Heart right ventricle (tissue), 16 donors: Measurements from ENCODE around the gene RAI1. TPM values are rescaled to one million over a fixed set of nuclear protein-coding genes. Genes with fewer than 3 reads are reported as not detected.
"Not testable (repeated sequence)": the region's sequence is repeated elsewhere in the genome, so short reads cannot be mapped to it uniquely, and the experiment has no call there.

ENCODE experiments used
- ATAC-seq, 8 donors: fragments of 200-7000 bp; cut with Tn5 transposase; one replicate each; pipeline ENCODE4 v1.9.1; 2020; ENCODE audit warnings: mild to moderate bottlenecking in 8 of 8, moderate library complexity in 8 of 8, moderate number of reproducible peaks in 1 of 8
- DNase-seq, 2 donors: peaks; one replicate each; pipeline ENCODE4 v3.0.0-alpha.2; 2020
- H3K27ac ChIP-seq, 10 donors: fragments of 200-600 bp; sonication (generic) in 2 of 10; one replicate each; pipeline versions ENCODE4 v1.5.0 to v1.8.0; 2020 to 2022; ENCODE audit warnings: mild to moderate bottlenecking in 3 of 10
- H3K27me3 ChIP-seq, 7 donors: fragments of 200-600 bp; one replicate each; pipeline ENCODE4 v1.8.0; 2021 to 2022; ENCODE audit warnings: mild to moderate bottlenecking in 2 of 7
- H3K36me3 ChIP-seq, 9 donors: fragments of 200-600 bp; sonication (generic) in 1 of 9; one replicate each; pipeline versions ENCODE4 v1.5.0 to v1.8.0; 2020 to 2022; ENCODE audit warnings: mild to moderate bottlenecking in 2 of 9
- H3K4me1 ChIP-seq, 9 donors: fragments of 200-600 bp; sonication (generic) in 1 of 9; one replicate each; pipeline versions ENCODE4 v1.5.0 to v1.8.0; 2020 to 2022; ENCODE audit warnings: mild to moderate bottlenecking in 4 of 9
- H3K4me3 ChIP-seq, 10 donors: fragments of 200-600 bp; sonication (generic) in 2 of 10; one replicate each; pipeline versions ENCODE4 v1.5.0 to v1.8.0; 2020 to 2022; ENCODE audit warnings: mild to moderate bottlenecking in 7 of 10, moderate library complexity in 2 of 10
- H3K9me3 ChIP-seq, 11 donors: fragments of 200-600 bp in 10 of 11; sonication (generic) in 2 of 11; one replicate each; pipeline versions ENCODE4 v1.5.0 to v1.8.0; 2013 to 2022; ENCODE audit warnings: mild to moderate bottlenecking in 2 of 11, control low read depth in 1 of 11, moderate library complexity in 1 of 11
- CTCF ChIP-seq, 9 donors: fragments of 200-600 bp; sonication (generic) in 2 of 9; IDR thresholded peaks; one replicate each; pipeline versions ENCODE4 v1.5.0 to v1.8.0; 2021 to 2022; ENCODE audit warnings: antibody characterized with exemption in 9 of 9, mild to moderate bottlenecking in 5 of 9, moderate library complexity in 1 of 9
- WGBS, 2 donors: extraction: QIAGEN DNeasy Blood & Tissue Kit; methylation state at CpG; one replicate each; pipeline ENCODE4 v1.1.7; 2013; ENCODE audit warnings: inconsistent platforms in 1 of 2; 5-methylcytosine and 5-hydroxymethylcytosine counted together
- intact Hi-C, 10 donors: fragments of 100-400 bp; cut with DNase I; formaldehyde crosslinking; loops; one replicate each; pipeline versions ENCODE4 v1.11.1 to v1.14.2; 2022
- long read RNA-seq, 3 donors: library from polyadenylated mRNA; unstranded; transcript quantifications; one replicate each; pipeline ENCODE4 v2.0.0, GENCODE V29; 2020 to 2021
- polyA plus RNA-seq, 2 donors: library from polyadenylated mRNA; stranded (reverse); fragments of 200-250 nt; gene quantifications; one replicate each; pipeline ENCODE4 v1.2.3, GENCODE V29; 2013
- total RNA-seq, 10 donors: library from RNA; stranded (reverse); fragmentation: NEBNext Ultra II Directional in 3 of 10; extraction: Animal tissue kit (Norgen Biotek cat#: 25700) in 3 of 10; gene quantifications; one replicate each; pipeline versions ENCODE4 v1.2.1 to v1.2.4, GENCODE V29; 2021 to 2023
- donor health status: Arrhythmogenic right ventricular cardiomyopathy.
- donor health status: ischemic (EF 13 %, LVEDD 7.1; RV severe dilation, severe dysfunction).
- donor health status: healthy with polysubstance abuse.
- donor health status: DM: no; HTN: yes; CAD: no.
- donor health status: DM: no; HTN: no; CAD: no.
- donor health status: ischemic (EF 25% LVEDD 6.9; RV normal size, moderate dysfunction).
- donor health status: ischemic (EF 25% LVEDD 5.7; RV mildly dilated, moderate dysfunction).
- donor health status: healthy.
- donor health status: DM: yes; HTN: yes; CAD: no.
- donor health status: Ischemic cardiomyopathy.
- donor health status: ischemic (EF 35%, LVEDD 5.7; RV mildly dilated, moderate dysfunction).
- donor health status: nonischemic (EF 11% LVEDD 7.7; RV severe dilation, severe dysfunction).
- donor health status: DM: yes; HTN: yes; CAD: no.
- donor health status: PGD.
- donor health status: ischemic (EF 29% LVEDD 5.4; RV normal size, mild dysfunction).
- donor health status: nonischemic (EF 23%, LVEDD 6.1; RV moderate dilation, normal function).

Gene RAI1
- 10 to 100 TPM; 15.8 to 32.0 (median 20.9) TPM for total RNA-seq
- 10 to 100 TPM; 13.8 to 17.5 TPM for polyA plus RNA-seq
- long read RNA-seq, donor 1, partial matches to known transcripts = 46 of 54 reads
- long read RNA-seq, donor 1, other reads (novel, unspliced or antisense) = 8 of 54 reads
- long read RNA-seq, donor 2, partial matches to known transcripts = 31 of 40 reads
- long read RNA-seq, donor 2, other reads (novel, unspliced or antisense) = 9 of 40 reads
- long read RNA-seq, donor 3, partial matches to known transcripts = 90 of 96 reads
- long read RNA-seq, donor 3, other reads (novel, unspliced or antisense) = 6 of 96 reads

- peaks cover 22 to 46% (median 44%) of the 10 kb centered on the region in 9 donors for H3K4me1 ChIP-seq
- peak within 1 kb of the TSS; percentile 83 to 98 (median 94) for H3K27ac ChIP-seq
- H3K9me3 ChIP-seq = no peaks in the 10 kb centered on the region
- peak; percentile 36 to 75 (median 68) for ATAC-seq
- intact Hi-C loops = loop anchor here (1.0 to 10.0 kb wide), 17 partner anchors 71 to 356 kb away; partner anchors contain the start of genes ATPAF2 (in 4 of the 10) and GID4 (in 4 of the 10)
- H3K27me3 ChIP-seq = no peaks in the 10 kb centered on the region
- TF ChIP-seq CTCF (IDR thresholded peaks at IDR 0.05) = peak; percentile 55 to 99 (median 71)
- DNase-seq = peak; percentile 78 to 81
- H3K36me3 ChIP-seq = no peaks in the 10 kb centered on the region
- 0 to 1% methylated on average over 36 to 77 of the region's 84 CpGs for WGBS, 2 donors
- peak within 1 kb of the TSS; percentile 56 to 90 (median 72) for H3K4me3 ChIP-seq
These were observed at the start of gene RAI1 for GRCh38 chr17:17681187-17681743. TSS of gene RAI1 (plus strand) at chr17:17681458. CDS start at chr17:17792949, 111,491 bp downstream.

- not testable (repeated sequence) for H3K9me3 ChIP-seq, H3K4me3 ChIP-seq, H3K27ac ChIP-seq, ATAC-seq, H3K27me3 ChIP-seq, DNase-seq, H3K36me3 ChIP-seq, H3K4me1 ChIP-seq
- 80 to 90% methylated on average over 5 of the region's 5 CpGs for WGBS, 2 donors
- intact Hi-C loops = loop anchor here in 1 of 10 donors (10.0 kb wide), 1 partner anchor 128 kb away; no protein-coding TSS in a partner anchor
These were observed 48.6 kb upstream of the RAI1 start for GRCh38 chr17:17632690-17633089.

- no peak for TF ChIP-seq CTCF (IDR thresholded peaks at IDR 0.05)
- WGBS, 2 donors = 89 to 91% methylated on average over 6 of the region's 6 CpGs
- DNase-seq = no peak
These were observed 47.9 kb upstream of the RAI1 start for GRCh38 chr17:17633310-17633709.

GRCh38 chr17:17635126-17635525, 46.1 kb upstream of the RAI1 start:
- Histone ChIP-seq H3K27me3 (no peaks in the 10 kb centered on the region), H3K4me1 (peaks cover 0 to 12% (median 0%) of the 10 kb centered on the region in 9 donors), H3K27ac (no peak overlapping the region), H3K36me3 (no peaks in the 10 kb centered on the region), H3K4me3 (no peak overlapping the region), H3K9me3 (peaks cover 0 to 9% (median 0%) of the 10 kb centered on the region in 11 donors)
- no peak for ATAC-seq
- 92 to 93% methylated on average over 5 of the region's 5 CpGs for WGBS, 2 donors
- DNase-seq = no peak
- intact Hi-C loops = loop anchor here in 1 of 10 donors (10.0 kb wide), 1 partner anchor 130 kb away; no protein-coding TSS in a partner anchor
- TF ChIP-seq CTCF (IDR thresholded peaks at IDR 0.05) = no peak

More at GRCh38 chr17:17633310-17633709, 47.9 kb upstream of the RAI1 start:
- H3K27me3 ChIP-seq = no peaks in the 10 kb centered on the region
- H3K9me3 ChIP-seq = peaks cover 0 to 9% (median 0%) of the 10 kb centered on the region in 11 donors
- H3K27ac ChIP-seq = no peak overlapping the region
- no peak overlapping the region for H3K4me3 ChIP-seq
- H3K4me1 ChIP-seq = peaks cover 0 to 5% (median 0%) of the 10 kb centered on the region in 9 donors
- no peak for ATAC-seq
- no peaks in the 10 kb centered on the region for H3K36me3 ChIP-seq
- intact Hi-C loops = loop anchor here in 1 of 10 donors (10.0 kb wide), 1 partner anchor 129 kb away; no protein-coding TSS in a partner anchor

- intact Hi-C loops = loop anchor here in 1 of 10 donors (10.0 kb wide), 1 partner anchor 131 kb away; no protein-coding TSS in a partner anchor
- not testable (repeated sequence) for H3K36me3 ChIP-seq, ATAC-seq, DNase-seq, H3K9me3 ChIP-seq, H3K27me3 ChIP-seq, H3K27ac ChIP-seq, H3K4me3 ChIP-seq
- WGBS, 2 donors = 81 to 87% methylated on average over 15 of the region's 15 CpGs
- peaks cover 0 to 14% (median 0%) of the 10 kb centered on the region in 9 donors for H3K4me1 ChIP-seq
These were observed 45.6 kb upstream of the RAI1 start for GRCh38 chr17:17635537-17636271.
